HG03378 (cell line): ENCODE results near the gene COL6A2.
"Not testable (repeated sequence)": the region's sequence is repeated elsewhere in the genome, so short reads cannot be mapped to it uniquely, and the experiment has no call there.

Source experiments
- ATAC-seq: cut with Tn5 transposase; IDR thresholded peaks from one replicate; pipeline ENCODE4 v1.9.1; 2021; ENCODE audit warnings: mild to moderate bottlenecking, moderate library complexity; ENCODE audit not compliant: unreplicated experiment

The COL6A2 gene

GRCh38 chr21:46139686-46140085, 41.8 kb downstream of the COL6A2 start:
- no peak for ATAC-seq

DNA sequence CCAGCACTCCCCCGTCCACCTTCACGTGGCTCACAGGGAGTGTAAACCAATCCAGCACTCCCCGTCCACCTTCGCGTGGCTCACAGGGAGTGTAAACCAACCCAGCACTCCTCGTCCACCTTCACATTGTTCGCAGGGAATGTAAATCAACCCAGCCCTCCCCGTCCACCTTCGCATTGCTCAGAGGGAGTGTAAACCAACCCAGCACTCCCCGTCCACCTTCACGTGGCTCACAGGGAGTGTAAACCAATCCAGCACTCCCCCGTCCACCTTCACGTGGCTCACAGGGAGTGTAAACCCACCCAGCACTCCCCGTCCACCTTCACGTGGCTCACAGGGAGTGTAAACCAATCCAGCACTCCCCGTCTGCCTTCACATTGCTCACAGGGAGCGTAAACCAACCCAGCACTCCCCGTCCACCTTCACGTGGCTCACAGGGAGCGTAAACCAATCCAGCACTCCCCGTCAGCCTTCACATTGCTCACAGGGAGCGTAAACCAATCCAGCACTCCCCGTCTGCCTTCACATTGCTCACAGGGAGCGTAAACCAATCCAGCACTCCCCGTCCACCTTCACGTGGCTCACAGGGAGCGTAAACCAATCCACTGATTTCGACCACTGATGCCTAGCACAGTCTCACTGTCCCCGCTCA, 42.6 kb downstream of the COL6A2 start:
- ATAC-seq, result not testable (repeated sequence)

DNA sequence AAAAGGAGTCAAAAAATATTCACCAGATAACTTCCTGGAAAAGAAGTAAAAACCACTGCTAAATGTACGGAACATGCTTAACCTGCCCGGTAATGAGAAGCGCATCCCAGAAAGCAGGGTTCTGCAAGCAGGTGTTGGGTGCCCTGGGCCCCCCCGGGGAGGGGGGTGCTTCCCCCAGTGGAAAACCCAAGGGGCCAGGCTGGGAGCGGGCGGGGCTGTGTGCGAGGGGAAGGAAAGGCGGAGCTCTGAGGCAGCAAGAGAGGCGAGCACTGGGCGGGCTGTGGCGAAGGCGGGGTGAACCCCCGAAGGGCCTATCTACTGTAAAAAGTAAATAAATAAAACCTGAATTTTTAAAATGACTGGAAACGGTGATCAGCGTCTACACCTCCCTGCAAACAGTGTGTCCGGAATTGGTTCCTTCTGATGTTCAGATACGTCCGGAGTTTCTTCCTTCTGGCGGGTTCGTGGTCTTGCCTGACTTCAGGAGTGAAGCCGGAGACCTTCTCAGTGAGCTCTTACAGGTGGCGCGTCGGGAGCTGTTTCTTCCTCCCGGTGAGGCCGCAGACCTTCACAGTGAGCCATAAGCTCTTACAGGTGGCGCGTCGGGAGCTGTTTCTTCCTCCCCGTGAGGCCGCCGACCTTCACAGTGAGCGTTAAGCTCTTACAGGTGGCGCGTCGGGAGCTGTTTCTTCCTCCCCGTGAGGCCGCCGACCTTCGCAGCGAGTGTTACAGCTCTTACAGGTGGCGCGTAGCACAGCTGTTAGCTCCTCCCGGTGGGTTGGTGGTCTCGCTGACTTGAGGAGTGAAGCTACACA, 44.1 kb downstream of the COL6A2 start:
- no peak for ATAC-seq

- ATAC-seq, result no peak
These were observed 44.9 kb downstream of the COL6A2 start for GRCh38 chr21:46142582-46143473.

GRCh38 chr21:46144464-46145070, 46.7 kb downstream of the COL6A2 start:
- ATAC-seq, result no peak

DNA sequence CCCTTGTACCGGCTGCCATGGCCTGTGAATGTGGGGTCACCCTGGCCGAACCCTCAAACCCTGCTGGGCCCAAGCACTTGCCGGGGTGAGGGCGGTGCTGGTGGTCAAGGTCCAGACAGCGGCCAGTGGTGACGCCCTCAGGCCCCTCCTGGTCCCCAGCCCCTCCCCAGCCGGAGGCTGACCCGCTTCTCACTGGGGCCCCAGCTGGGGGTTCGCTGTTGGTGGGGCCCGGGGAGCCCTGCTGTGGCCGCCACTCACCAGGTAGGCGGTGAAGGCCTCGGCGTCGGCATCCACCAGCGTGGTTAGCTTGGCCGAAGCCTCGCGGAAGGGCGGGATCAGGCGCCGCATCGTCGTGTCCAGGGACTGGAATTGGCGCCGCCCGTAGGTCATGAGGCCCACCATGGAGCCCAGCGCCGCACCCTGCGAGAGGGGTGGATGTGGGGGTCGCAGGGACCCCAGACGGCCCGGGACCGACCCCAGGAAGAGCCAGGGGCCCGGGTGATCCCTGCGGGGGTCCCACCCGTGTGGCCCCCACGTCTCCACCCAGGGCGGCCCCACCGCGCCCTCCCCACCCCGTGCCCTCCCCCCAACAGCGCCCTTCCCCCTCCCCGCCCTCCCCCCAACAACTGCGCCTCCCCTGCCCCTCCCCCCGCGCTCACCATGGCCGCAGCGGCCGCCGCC, 47.4 kb downstream of the COL6A2 start:
- no peak for ATAC-seq

GRCh38 chr21:46145840-46146691, 48.2 kb downstream of the COL6A2 start:
- no peak for ATAC-seq

DNA sequence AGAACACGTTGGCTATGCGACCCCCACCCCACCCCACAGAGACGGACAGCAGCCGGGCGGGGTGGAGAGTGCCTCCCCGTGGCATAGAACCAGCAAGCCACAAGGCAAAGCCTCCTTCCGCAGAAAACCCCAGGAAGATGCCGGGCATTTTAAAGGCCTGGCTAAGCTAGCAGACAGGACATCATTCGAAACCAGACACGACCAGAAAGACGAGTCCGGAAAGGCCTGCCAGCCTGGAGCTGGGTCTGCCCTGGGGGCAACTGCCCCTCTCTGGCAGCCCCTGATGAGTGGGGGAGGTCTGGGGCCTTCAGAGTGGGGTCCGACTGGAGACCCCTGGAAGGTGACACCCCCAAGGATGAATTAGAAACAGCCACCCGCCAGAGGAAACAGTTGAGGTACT, 48.9 kb downstream of the COL6A2 start:
- no peak for ATAC-seq

DNA sequence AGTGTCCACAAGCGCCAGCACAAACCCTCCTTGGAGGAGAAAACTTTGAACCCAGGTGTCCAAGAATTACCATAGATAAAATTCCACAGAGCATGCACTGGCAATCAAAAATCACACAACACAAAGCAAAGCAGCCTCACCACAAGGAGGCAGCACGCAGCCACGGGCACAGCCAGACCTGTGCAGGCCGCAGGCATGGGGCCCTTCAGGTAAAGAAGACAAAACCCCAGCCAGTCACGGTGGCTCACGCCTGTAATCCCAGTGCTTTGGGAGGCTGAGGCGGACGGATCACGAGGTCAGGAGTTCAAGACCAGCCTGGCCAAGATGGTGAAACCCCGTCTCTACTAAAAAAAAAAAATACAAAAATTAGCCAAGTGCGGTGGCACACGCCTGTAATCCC, 49.5 kb downstream of the COL6A2 start:
- not testable (repeated sequence) for ATAC-seq

DNA sequence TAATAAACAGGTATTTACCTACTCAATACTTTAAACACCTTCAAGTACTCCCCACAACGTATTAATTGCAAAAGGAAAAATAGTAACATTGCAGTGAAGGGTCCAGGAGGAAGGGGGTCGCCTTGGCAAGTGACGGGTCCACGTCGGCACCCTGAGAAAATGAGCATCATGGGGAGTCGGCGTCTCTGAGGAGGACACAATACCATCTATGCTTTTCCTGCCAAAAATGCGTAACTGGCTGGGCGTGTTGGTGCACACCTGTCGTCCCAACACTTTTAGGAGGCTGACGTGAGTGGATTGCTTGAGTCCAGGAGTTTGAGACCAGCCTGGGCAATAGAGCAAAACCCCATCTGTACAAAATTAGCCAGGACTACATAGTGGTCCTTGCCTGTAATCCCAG, 50.2 kb downstream of the COL6A2 start:
- ATAC-seq, result no peak

GRCh38 chr21:46149205-46149901, 51.4 kb downstream of the COL6A2 start:
- no peak for ATAC-seq

DNA sequence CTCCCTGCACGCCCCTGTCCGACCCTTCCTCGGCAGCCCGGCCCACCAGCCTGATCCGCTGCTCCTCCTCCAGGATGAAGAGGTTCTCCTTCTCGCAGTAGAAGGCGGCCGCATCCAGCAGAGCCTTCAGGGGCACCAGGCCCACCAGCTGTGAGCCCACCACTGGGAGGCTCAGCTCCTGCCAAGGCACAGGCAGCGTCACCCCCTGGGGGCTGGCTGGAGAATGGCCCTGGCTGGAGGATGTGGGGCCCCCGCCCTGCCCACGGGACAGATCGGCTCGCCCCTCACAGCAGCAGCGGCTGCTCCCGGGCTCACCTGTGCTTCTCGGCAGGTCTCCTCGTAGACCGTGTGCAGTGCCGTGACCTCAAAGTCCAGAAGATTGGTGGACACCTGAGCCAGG, 52.2 kb downstream of the COL6A2 start:
- no peak for ATAC-seq

GRCh38 chr21:46150491-46151121, 52.7 kb downstream of the COL6A2 start:
- no peak for ATAC-seq

GRCh38 chr21:46151261-46151988, 53.5 kb downstream of the COL6A2 start:
- ATAC-seq, result no peak

GRCh38 chr21:46151989-46152926, 54.3 kb downstream of the COL6A2 start:
- no peak for ATAC-seq

DNA sequence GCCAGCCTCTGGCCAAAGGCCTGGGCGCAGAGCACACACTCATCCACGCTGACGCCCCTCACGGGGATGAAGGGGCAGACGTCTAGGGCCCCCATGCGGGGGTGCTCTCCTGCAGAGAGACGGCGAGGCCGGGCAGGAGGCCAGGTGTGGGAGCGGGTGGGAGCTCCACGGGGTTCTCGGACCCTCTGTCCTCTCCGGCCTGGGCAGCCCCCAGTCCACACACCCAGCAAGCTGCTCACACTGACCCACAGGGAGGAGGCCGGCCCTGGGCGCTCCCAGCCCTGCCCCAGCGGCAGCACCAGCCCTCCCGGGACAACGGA, 55.0 kb downstream of the COL6A2 start:
- ATAC-seq, result no peak
